HG02678 (cell line): Measurements from ENCODE around the gene COPG1.

Experiments used
- ATAC-seq: cut with Tn5 transposase; IDR thresholded peaks from one replicate; pipeline ENCODE4 v1.9.1; 2021; ENCODE audit warnings: mild to moderate bottlenecking, moderate library complexity; ENCODE audit not compliant: unreplicated experiment

The COPG1 gene

DNA sequence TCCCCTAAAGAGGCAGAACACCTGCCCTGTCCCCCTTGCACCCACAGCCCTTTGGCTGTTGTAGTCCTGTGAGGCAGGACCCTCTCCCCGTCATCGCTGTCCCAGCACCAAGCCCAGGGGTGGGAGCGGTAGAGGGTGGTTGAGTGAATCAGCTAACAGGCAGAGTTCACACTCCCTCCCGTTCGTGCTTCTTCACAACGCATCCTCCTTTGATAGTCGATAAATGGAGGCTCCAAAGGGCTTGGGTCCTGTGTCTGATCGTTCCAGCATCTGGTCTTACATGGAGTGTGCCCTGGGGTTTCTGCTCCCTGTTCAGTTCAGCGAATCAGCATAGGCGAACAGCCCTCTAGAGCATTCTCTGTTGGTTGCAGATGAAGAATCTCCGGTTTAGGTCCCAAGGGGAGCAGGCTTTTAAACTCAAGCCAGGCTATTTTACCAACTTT, 28.4 kb downstream of the COPG1 start:
- no peak for ATAC-seq

DNA sequence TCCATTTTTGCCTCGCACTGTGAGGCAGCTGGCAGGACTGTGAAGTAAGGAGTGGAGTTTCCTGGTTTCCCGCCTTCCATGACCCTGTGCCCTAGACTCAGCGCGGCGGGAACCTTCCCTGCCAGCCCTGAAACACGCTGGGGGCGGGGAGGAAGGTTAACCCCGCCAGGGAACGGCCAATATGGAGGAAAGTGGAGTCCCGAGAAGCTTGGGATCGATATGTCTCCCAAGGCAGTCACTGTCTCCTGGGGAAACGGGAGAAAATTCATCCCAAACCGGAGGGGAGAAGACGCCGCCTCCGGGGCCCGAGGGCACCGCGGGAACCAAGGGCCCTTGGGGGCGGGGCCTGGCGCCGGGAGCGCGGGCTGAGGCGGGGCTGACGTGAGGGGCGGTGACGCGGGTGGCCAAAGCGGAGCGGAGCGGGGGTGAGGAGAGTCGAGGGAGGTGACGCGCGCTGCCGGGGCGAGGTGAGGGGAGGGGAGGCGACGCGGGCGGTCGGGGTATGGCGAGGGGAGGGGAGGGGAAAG, 29.1 kb downstream of the COPG1 start, which contains the start of gene HMCES:
Gene HMCES (plus strand): TSS at position 432 of the 527 bp plus-strand sequence. CDS start 863 bp downstream, outside the sequence.
- ATAC-seq, result peak; percentile 49

DNA sequence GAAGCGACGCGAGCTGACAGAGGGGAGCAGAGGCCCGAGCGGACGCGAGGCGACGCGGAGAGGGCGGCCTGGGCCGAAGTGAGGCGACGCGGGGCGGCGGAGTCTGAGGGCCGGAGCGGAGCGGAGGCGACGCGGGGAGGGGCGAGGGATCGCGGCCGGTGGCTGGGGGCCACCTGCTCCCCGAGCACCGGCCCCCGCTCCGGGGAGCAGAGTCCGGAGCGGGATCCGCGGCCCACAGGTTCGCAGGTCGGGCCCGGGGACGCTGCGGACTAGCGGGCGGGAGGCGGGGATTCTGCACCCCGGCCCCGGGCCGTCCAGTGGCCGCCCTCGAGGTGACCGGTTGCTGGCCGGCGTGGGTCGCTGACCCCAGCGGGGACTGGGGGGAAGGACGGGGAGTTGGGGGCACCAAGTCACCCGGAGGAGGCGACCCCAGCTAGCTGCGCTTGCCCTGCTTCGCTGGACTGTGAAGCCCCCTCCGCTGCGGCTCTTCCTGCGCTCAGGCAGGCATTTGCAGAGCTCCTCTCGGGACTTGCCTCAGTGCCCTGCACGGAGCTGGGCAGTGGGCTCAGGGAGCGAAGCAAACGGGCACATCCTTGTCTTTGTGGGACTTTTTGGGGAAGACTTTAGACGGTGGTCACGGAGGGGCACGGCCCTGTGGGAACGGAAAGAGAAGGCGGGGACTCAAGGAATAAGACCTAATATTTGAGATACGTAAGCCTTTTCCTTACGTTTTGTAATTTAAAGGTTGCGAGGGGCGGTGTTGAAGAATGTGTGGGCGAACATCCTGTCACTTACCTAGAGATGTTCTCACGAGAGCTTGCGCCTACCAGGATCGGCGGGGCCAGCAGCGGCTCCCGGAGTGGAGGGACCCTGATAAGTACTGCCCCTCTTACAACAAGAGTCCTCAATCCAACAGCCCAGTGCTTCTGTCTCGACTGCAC, 29.8 kb downstream of the COPG1 start:
- ATAC-seq, result no peak

DNA sequence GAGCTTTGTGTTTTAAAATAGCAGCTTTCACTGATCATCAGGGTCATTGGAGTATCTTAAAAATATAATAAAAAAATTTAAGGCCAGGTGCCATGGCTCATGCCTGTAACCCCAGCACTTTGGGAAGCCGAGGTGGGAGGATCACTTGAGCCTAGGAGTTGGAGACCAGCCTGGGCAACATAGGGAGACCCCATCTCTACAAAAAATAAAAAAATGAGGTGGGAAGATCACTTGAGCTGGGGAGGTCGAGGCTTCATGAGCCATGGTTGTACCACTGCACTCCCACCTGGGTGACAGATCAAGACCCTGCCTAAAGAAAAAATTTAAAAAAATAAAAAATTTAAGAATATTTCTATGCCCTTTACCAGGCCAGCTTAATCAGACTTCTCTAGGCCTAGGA, 30.8 kb downstream of the COPG1 start:
- no peak for ATAC-seq

DNA sequence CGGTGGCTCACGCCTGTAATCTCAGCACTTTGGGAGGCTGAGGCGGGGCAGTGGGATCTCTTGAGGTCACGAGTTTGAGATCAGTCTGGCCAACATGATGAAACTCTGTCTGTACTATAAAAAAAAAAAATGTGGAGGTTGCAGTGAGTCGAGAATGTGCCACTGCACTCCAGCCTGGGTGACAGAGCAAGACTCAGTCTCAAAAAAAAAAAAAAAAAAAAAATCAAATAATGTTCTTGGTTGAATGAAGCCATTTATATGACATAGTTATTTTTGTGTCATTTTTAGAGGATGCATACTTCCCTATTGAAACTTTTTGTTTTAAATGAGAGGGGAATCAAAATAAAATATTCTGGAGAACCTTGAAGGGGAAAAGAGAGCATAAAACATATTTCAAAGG, 32.3 kb downstream of the COPG1 start:
- ATAC-seq, result no peak

DNA sequence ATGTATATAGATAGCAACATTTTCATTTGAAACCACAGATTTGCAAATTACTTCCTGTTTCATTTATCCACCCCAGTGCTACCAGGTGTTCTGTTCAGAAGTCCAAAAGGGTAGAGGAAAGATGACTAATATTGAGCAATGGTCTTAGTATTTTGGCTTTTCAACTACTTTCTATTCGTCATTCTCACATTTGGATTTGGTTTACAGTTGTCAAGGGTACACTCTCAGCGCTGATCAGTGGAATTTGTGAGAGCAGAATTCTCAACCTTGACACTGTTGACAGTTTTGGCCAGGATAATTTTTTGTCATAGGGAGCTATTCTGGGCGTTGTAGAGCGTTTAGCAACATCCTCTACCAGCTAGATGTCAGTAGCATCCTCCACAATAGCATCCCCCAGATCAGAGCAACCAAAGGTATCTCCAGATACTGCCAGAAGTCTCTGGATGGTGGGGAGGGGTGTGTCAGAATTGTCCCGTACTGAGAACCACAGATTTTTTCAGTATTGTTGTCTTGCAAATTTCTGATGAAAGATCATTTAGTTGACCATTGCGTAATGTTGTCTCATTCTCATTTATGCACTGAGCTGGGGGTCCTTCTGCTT, 33.4 kb downstream of the COPG1 start:
- peak; percentile 65 for ATAC-seq

DNA sequence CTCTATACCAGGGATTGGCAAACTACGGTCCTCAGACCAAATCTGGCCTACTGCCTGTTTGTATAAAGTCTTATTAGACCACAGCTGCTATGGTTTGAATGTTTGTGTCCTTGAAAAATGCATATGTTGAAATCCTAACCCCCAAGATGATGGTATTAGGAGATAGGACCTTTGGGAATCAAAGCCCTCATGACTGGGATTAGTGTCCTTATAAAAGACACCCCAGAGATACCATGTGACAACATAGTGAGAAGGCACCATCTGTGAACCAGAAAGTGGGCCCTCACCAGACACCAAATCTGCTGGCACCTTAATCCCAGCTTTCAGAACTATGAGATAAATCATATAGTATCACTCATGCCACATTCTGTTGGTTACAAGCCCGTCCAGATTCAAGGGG, 36.7 kb downstream of the COPG1 start:
- ATAC-seq, result no peak

DNA sequence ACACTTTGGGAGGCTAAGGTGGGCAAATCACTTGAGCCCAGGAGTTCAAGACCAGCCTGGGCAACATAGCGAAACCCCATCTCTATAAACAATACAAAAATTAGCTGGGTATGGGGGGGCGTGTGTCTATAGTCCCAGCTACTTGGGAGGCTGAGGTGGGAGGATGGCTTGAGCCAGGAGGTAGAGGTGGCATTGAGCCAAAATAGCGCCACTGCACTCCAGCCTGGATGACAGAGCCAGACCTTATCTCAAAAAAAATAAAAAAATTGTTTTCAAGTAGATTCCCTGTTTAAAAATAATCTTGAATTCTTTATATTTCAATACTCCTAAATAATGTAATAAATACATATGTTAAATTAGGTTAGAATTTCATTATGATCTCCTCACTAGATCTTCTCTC, 39.0 kb downstream of the COPG1 start:
- no peak for ATAC-seq

DNA sequence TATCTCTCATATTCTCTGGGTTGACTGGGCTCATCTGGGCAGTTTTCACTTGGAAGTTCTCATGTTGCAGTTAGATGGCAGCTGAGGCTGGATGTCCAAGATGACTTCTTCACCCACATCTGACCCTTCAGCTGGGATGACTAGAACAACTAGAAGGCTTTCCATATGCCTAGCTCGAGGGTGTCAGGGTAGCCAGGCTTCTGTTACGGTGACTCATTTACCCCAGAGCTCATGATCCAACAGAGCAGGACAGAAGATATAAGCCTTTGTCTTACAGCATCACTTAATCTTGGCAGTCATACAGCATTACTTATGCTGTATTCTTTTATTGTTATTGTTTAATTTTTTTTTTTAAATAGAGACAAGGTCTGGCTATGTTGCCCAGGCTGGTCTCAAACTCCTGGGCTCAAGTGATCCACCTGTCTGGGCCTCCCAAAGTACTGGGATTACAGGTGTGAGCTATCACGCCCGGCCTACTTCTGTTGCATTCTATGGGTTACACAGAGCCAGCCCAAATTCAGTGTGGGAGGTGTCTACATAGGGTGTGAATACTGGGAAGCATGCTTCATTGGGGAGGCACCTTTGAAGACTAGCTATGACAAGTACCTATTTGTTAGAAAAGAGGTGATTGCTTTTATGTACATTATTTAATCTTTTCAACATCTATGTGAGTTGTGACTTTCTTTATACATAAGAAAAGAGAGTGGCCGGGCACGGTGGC, 40.0 kb downstream of the COPG1 start:
- ATAC-seq, result no peak

DNA sequence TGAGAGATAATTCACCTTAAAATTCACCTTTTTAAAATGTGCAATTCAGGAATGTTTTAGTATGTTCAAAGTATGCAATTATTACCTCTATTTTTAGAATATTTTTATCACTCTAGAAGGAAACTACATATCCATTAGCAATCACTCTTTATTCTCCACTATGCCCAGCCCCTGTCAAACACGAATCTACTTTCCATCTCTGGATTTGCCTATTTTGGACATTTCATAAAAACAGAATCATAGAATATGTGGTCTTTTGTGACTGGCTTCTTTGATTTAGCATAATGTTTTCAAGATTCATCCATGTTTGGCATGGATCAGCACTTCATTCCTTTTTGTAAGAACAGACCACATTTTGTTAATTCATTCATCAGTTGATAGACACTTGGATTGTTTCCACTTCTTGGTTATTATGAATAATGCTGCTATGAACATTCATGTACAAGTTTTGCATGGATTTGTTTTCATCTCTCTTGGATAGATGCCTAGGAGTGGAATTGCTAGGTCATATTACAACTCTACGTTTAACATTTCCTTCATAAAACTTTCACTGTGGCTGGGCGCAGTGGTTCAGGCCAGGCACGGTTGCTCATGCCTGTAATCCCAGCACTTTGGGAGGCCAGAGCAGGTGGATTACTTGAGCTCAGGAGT, 42.0 kb downstream of the COPG1 start:
- no peak for ATAC-seq

DNA sequence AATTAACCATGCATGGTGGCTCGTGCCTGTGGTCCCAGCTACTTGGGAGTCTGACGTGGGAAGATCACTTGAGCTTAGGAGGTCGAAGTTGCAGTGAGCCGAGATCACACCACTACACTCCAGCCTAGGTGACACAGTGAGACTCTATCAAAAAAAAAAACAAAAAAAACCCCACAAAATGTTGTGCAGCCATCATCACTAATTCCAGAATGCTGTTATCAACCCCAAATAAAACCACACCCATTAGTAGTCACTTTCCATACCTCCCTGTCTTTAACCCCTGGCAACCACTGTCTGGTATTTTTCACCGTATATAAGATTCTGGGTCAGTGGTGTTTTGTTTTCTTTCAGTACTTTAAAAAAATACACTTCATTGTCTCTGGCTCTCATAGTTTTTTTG, 45.9 kb downstream of the COPG1 start:
- ATAC-seq, result no peak

DNA sequence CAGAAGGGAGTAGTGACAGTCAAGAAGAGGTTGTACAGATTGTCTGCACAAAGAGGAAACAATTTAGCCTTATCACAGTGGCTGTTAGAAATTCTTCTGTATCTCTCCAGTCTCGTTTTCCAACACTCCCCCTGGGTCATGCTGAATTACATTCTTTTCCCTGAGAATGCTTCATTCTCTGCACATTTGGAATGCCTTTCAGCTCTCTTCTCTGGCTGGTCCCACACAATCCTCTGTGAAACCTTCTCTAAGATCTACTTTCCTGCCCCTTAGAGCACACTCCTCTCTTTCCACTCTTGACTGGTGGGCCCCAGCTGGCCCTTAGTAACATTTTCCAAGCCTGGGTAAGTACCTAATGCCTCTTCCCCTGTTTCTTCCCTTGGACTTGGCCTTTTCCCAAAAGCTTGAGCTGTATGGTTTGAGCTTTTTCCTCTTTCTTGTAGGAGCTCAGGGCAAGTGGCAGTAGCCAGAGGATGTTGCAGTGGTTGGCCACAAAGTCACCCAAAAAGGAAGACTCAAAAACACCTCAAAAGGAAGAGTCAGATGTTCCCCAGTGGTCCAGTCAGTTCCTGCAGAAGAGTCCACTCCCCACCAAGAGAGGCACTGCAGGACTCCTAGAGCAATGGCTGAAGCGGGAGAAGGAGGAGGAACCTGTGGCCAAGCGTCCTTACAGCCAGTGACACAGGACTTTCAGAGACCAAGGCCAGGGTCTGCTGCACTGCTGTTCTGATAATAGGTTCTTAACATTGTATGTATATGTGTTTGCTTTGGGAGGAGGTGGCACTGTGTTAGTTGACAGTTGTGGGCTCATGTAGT, 54.9 kb downstream of the COPG1 start:
- no peak for ATAC-seq

DNA sequence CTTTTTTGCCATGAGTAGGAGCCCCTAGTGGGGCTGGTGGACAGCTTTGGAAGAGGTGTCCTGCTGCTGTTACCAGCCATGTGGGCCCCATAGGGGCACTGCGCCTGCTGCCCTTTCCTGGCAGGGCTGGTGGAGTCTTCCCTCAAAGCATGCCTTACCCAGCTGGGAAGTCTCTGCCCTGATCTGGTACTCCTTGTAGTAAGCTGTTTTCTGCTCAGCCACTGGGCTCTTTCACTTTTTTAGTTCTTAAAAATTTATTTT, 55.5 kb downstream of the COPG1 start:
- ATAC-seq, result no peak

DNA sequence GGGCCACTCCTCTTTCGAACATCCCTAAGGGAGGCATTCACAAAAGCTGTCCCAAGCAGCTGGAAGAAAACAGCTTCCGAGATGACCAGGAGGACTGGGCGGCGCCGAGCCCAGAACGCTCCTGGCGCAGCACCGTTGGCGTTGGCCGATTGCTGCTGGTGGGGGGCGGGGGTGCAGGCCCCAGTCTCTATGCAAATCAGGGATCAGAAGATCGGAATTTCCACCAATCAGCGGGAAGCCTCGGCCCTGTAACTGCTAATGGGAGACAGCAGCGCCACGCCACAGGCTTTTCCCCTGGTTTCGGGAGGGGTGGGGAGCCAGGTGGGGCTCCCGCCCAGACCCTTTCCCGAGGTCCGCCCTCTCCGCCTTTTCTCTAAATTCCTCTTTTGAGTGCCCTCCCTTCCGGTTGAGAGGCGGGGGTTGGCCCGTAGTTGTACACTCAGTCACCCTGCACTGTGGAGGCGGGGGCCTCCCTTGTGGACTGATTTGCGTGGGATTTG, 56.2 kb downstream of the COPG1 start:
- ATAC-seq, result peak; percentile 47

DNA sequence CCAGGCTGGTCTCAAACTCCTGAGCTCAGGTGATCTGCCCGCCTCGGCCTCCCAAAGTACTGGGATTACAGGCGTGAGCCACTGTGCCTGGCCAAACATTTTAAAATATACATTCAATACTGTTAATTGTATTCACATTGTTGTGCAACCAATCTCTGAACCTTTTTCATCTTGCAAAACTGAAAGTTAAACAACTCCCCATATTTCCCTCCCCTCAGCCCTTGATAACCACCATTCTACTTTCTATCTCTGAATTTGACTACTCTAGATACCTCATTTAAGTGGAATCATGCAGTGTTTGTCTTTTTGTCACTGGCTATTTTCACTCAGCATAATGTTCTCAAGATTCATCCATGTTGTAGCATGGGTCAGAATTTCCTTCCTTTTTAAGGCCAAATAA, 59.2 kb downstream of the COPG1 start:
- ATAC-seq, result no peak

DNA sequence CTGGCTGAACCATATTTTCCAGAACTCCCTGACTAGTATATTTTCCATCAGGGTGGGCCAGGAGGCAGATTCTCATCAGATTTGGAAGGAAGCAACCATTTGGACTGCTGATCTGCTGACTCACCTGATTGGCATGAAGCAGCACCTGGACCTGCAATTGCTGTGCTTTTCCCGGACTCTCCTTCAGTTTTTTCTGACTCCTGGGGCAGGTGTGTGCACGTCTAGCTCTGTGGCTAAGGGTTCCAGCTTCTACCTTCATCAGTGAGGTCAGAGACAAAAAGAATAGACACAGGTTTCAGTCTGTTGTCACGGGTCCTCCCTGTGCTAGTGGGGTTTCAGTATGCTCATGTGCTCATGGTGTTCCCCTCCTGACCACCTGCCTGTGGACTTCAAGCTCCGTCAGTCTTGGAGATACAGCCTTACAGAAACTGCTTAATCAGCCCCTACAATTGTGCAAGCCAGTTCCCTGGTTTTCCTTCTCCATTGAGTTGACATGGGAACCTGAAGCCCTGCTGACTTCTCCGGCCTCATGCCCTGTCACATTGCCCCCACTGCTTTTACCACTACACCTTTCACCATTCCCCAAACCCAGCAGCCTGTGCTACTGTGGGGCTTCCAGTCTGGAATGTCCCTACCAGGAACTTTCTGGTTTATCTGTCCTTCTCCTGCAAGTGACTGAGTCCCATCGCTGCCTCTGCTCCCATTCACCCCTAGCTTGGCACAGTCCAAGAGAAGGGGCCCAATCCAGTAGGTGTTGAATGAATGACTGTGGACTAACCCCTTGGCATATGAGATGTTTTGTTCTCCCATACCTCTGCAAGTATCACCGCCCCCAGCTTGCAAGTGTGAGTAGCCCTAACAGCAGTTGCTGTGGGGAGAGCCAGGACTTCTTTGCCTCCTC, 61.0 kb downstream of the COPG1 start:
- ATAC-seq, result peak; percentile 43

DNA sequence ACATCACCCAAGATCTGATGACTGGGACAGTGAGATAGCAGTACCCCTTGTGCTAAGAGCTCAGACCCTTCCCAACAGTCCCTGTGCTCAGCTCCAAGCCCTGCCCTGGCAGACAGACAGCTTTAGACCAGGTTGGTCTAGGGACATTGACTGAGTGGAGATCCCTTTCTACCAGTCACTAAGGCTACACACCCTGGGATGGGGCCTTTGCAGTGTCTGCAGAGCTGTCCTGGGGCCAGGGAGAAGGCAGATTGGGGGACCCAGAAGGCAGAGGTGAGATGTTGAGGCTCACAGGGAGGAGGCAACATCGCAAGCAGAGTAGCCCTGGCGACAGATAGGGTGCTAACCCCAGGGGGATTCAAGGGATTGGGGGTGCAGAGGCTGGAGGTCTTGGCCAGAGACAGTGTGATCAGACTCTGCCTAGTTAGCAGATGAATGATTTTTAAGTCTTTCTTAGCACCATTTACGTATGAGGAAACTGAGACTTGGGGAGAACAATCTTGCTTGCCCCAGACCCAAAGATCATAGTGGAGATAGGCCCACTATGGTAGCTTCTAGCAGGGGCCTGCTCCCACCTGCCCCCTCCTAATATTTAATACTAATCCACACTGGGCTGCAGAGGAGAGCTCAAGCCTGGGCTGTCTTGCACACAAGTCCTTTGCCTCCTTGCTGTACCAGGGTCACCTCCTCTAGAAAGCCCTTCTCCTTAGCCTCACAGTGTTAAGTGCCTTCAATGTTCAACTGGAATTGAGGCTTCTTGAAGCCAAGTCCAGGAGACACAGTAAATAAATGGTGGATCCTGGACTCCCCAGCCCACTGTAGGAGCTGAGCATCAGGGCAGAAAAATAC, 61.9 kb downstream of the COPG1 start:
- ATAC-seq, result no peak

DNA sequence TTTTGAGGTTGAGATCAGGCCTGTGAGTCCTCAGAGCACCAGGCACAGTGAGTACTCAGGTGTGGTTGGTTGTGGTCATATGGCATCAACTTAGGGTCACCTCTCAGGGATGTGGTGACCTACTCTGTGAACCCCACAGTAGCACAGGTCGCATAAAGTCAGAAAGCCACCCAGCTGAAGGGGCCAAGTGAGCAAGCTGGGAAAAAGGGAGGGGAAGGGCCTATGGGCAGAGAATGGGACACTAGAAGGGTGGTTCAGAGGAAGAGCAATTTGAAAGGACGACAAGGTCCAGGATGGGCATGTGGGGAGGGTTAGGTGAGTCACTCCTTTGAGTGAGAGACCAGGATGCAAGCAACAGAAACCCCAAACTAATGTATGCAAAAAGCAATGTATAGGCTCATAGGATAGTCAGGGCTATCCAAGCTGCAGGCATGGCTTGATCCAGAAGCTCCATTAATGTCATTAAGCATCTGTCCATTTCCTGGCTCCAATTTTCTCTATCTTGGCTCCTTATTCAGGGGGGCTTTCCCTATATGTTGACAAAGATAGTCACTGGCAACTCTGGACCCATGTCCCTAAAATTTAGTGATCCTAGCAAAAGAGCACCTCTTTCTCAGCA, 62.7 kb downstream of the COPG1 start:
- ATAC-seq, result no peak
